PFSK-1 (cell line): ENCODE measurements around the gene GP1BB.

Source experiments
- FOXP2 ChIP-seq: optimal IDR thresholded peaks from 2 replicates; pipeline ENCODE3; 2011; ENCODE audit warnings: borderline replicate concordance, control low read depth, inconsistent platforms; ENCODE audit not compliant: insufficient read depth; ENCODE audit errors: extremely low read length, extremely low read depth
- POLR2AphosphoS5 ChIP-seq: IDR thresholded peaks from 2 replicates; pipeline ENCODE4 v1.6.1; 2012; ENCODE audit warnings: low read depth, mild to moderate bottlenecking, control low read depth, low read length, moderate library complexity
- REST ChIP-seq, 2 experiments: IDR thresholded peaks; 2 replicates each; pipeline versions ENCODE4 v1.6.1 to v1.8.0; 2011 to 2012; ENCODE audit warnings: low read depth in 2 of 2, low read length in 2 of 2, control low read depth in 1 of 2, inconsistent platforms in 1 of 2, mild to moderate bottlenecking in 1 of 2, moderate library complexity in 1 of 2; ENCODE audit not compliant: insufficient read depth in 1 of 2
- TAF1 ChIP-seq: IDR thresholded peaks from 2 replicates; pipeline ENCODE4 v1.6.1; 2012; ENCODE audit warnings: low read length, control low read depth, borderline replicate concordance; ENCODE audit not compliant: insufficient read depth

GRCh38 chr22:19756288-19757128, 33.2 kb downstream of the GP1BB start:
- no peak for TF ChIP-seq REST (IDR thresholded peaks at IDR 0.05; ENCODE audit: insufficient read depth in 1 of 2, low read depth in 2 of 2, low read length in 2 of 2)
- no peak for TF ChIP-seq TAF1
- no peak for TF ChIP-seq POLR2AphosphoS5
- TF ChIP-seq FOXP2 = no peak
